HG03575 (cell line): Measurements from ENCODE around the gene DNAJC1.

Experiments used
- ATAC-seq: cut with Tn5 transposase; IDR thresholded peaks from one replicate; pipeline ENCODE4 v1.9.1; 2021; ENCODE audit not compliant: unreplicated experiment, insufficient number of reproducible peaks, low FRiP score; ENCODE audit errors: extremely low read depth

Gene DNAJC1

GRCh38 chr10:21972584-21972983 is 30.9 kb downstream of the DNAJC1 start:
- ATAC-seq = no peak

DNA sequence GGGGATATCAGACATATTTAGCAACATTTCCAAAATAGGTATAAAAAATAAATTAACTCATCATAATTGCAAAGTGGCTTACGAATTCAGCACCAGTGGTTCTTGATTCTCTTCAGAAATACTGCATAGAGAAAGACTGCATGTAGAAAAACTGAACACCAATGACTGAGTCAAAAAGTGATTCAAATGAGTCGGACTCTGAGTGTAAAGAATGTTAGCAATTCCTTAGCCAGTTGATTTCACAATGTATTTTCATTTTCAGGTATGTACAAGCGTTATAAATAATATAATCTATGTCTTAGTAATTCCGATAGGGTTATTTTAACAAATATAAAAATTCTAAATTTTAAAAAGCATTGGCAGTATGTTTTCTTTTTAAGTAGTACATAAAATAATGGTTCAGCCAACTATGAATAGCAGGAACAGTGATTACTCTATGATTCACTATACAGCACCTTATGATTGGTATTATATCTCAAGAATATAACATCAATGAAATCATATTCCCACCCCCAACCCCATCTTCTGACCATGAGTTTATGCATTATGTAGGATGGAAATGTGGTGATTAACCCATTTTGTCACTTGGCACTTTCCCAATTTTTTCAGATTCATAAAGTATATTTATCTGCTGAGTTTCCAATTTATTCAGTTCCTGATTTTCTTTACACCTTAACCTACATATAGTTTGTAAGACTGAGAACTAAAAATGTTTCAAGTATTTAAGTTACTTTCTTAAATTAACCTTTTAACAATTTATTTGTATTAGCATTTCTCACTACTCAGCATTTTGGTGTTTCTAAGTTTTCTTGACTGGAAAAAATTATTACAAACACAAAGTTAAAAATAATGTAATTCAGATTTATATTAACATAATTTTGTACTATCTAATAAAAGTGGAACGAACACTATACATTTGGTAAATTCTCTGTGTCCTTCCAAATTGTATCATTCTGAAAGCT is 33.9 kb downstream of the DNAJC1 start:
- no peak for ATAC-seq

DNA sequence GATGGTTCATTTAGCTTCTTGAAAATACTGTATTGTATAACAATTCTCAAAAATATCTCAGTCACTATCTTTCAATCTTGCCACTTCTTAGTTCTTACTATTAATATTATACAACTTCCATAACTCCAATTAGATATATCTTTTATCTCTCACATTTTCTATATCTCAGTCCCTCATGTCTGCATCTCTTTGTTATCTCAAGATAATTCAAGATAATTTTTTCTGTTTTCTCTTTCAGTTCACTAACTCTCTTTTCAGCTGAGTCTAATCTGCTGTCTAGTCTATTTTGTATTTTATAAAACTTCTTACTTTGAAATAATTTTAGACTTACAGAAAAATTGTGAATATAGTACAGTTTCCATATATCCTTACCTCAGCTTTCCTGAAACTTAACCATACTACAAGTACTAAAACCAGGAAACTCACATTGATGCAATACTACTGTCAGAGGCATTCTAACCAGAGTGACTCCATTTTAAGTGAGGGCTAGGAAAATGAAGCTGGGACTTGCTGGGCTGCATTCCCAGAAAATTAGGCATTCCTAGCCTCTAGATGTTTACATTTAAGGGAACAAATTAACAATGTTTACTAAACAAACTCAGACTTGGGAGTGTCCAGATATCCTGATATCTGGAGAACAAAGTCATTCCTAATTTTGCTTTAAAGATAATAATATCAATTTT is 38.4 kb downstream of the DNAJC1 start:
- no peak for ATAC-seq

DNA sequence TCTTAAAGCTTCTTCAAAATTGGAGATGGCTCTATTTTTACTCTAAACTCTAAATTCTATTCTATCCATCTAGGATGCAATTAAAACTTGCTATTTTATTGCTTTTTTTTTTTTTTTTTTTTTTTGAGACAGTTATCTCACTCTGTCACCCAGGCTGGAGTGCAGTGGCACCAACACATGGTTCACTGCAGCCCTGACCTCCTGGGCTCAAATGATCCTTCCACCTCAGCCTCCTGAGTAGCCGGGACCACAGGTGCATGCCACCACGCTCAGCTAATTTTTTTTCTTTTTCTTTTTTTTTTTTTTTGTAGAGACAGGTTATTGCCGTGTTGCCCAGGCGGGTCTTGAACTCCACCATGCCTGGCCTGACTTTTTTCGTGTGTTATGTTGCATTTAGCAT is 41.2 kb downstream of the DNAJC1 start:
- no peak for ATAC-seq

DNA sequence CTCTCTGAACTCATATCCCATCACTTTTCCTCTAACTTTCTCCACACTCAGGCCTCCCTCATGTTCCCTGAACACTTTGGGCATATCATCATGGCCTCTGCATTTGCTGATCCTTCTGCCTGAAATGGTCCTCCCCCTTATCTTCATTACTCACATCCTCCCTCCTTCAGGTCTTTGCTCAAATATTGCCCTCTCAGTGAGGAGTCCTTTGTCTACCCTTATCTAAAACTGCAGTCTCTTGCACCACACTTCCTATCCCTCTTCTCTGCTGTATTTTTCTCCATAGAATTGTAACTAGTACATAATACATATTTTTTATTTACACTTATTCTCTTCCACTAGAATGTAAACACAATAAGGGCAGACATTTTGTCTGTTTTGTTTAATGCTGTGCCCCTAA is 41.7 kb downstream of the DNAJC1 start:
- no peak for ATAC-seq

GRCh38 chr10:21959998-21960397 is 43.5 kb downstream of the DNAJC1 start:
- no peak for ATAC-seq

- no peak for ATAC-seq
Observed at GRCh38 chr10:21954690-21955089, 48.8 kb downstream of the DNAJC1 start.

- no peak for ATAC-seq
Observed at GRCh38 chr10:21954132-21954531, 49.4 kb downstream of the DNAJC1 start.

DNA sequence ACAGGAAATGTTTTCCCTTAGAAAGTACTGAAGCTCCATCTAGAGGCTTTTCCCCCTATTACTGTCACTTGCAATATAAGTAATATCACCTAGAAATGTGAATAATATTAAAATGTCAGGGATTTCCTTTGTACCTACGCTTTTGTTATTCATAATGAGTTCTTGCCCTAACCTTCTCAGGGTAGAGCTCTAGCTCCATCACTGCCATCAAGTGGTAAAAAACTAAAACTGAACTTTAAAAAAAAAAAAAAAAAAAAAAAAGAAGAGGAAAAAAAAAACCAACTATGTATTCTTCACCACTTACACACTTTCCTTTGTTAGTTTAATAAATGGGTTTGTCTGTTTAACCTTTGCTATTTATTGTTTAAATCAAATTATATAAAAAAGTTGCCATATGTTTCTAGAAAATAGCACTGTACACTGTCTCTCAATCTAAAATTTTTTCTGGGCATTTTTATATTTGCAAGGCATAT is 49.9 kb downstream of the DNAJC1 start:
- no peak for ATAC-seq

DNA sequence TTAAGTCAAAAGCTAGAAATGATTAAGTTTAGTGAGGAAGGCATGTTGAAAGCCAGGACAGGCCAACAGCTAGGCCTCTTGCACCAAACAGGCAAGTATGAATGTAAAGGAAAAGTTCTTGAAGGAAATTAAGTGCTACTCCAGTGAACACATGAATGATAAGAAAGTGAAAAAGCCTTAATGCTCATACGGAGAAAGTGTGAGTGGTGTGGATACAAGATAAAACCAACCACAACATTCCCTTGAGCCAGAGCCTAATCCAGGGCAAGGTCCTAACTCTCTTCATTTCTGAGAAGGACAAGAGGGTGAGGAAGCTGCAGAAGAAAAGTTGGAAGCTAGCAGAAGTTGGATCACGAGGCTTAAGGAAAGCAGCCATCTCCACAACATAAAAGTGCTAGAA is 53.0 kb downstream of the DNAJC1 start:
- no peak for ATAC-seq

- ATAC-seq = no peak
Observed at GRCh38 chr10:21946946-21947345, 56.6 kb downstream of the DNAJC1 start.

GRCh38 chr10:21944727-21945386 is 58.7 kb downstream of the DNAJC1 start:
- no peak for ATAC-seq

GRCh38 chr10:21943633-21944265 is 59.8 kb downstream of the DNAJC1 start:
- ATAC-seq = no peak

- no peak for ATAC-seq
Observed at GRCh38 chr10:21935439-21936023, 68.0 kb downstream of the DNAJC1 start.

DNA sequence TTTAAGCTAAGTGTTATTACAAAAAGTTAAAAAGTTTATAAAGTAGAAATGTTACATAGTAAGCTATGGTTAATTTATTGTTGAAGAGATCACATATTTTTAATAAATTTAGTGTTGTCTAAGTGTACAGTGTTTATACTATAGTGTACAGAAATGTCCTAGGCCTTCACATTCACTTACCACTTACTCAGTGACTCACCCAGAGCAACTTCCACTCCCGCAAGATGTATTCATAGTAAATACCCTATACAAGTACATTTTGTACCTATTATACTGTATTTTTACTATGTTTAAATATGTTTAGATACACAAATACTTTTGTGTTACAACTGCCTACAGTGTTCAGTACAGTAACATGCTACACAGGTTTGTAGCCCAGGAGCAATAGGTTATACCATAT is 69.2 kb downstream of the DNAJC1 start:
- ATAC-seq = no peak

- no peak for ATAC-seq
Observed at GRCh38 chr10:21929070-21929469, 74.5 kb downstream of the DNAJC1 start.

- no peak for ATAC-seq
Observed at GRCh38 chr10:21927631-21928353, 75.7 kb downstream of the DNAJC1 start.

GRCh38 chr10:21926949-21927348 is 76.6 kb downstream of the DNAJC1 start:
- no peak for ATAC-seq
